ENCODE results near the gene ITGB3.

ITGB3 gene

GRCh38 chr17:47335101-47335936, 81.7 kb downstream of the ITGB3 start:
- no peak for DNase-seq (ENCODE audit: low read depth)
- no peak overlapping the region for H3K4me3 ChIP-seq (ENCODE audit: control insufficient read depth, low read depth, low read length)
- no peak for TF ChIP-seq CTCF (conservative IDR thresholded peaks at IDR 0.05; ENCODE audit: control insufficient read depth, insufficient read depth, low read depth, low read length)

GRCh38 chr17:47338026-47338425, 84.4 kb downstream of the ITGB3 start:
- H3K4me3 ChIP-seq (ENCODE audit: control insufficient read depth, low read depth, low read length) = no peak overlapping the region
- TF ChIP-seq CTCF (conservative IDR thresholded peaks at IDR 0.05; ENCODE audit: control insufficient read depth, insufficient read depth, low read depth, low read length) = no peak
- DNase-seq (ENCODE audit: low read depth) = no peak

GRCh38 chr17:47352848-47353247, 99.2 kb downstream of the ITGB3 start:
- no peak overlapping the region for H3K4me3 ChIP-seq (ENCODE audit: control insufficient read depth, low read depth, low read length)
- TF ChIP-seq CTCF (conservative IDR thresholded peaks at IDR 0.05; ENCODE audit: control insufficient read depth, insufficient read depth, low read depth, low read length) = no peak
- DNase-seq (ENCODE audit: low read depth) = no peak

- no peak for TF ChIP-seq CTCF (conservative IDR thresholded peaks at IDR 0.05; ENCODE audit: control insufficient read depth, insufficient read depth, low read depth, low read length)
- no peak for DNase-seq (ENCODE audit: low read depth)
- no peak overlapping the region for H3K4me3 ChIP-seq (ENCODE audit: control insufficient read depth, low read depth, low read length)
Measured at GRCh38 chr17:47358652-47359051, 105.0 kb downstream of the ITGB3 start.

All from fibroblast of mammary gland (primary cell).